Activated CD8-positive, alpha-beta memory T cell treated with anti-CD3 and anti-CD28 coated beads, Interleukin-2, amount 10 ng/mL, durations not matched to agents 7 days and 5 days (primary cell): ENCODE results near the gene CCDC92B. TPM values are rescaled to one million over a fixed set of nuclear protein-coding genes. Genes with fewer than 3 reads are reported as not detected.

Source experiments
- ATAC-seq: fragments of 150-1000 bp; cut with Tn5 transposase; one replicate; pipeline ENCODE4 v1.10.0; 2021; ENCODE audit warnings: moderate library complexity
- CTCF ChIA-PET: fragments of 350-600 bp; sonication (Branson Sonifier 250); formaldehyde crosslinking; loops from one replicate; lab custom pipeline; 2021; ENCODE audit warnings: antibody characterized with exemption; lab: Charles Lee
- DNase-seq: peaks from one replicate; pipeline ENCODE4 v3.0.0-alpha.2; 2020
- H3K27ac Mint-ChIP-seq: one replicate; pipeline ENCODE4 v1.8.0; 2021; ENCODE audit warnings: mild to moderate bottlenecking, mixed read lengths
- H3K27me3 Mint-ChIP-seq: one replicate; pipeline ENCODE4 v1.8.0; 2021; ENCODE audit warnings: mixed read lengths
- H3K36me3 Mint-ChIP-seq: one replicate; pipeline ENCODE4 v1.8.0; 2021; ENCODE audit warnings: mild to moderate bottlenecking, mixed read lengths
- H3K4me1 Mint-ChIP-seq: one replicate; pipeline ENCODE4 v1.8.0; 2021; ENCODE audit warnings: mixed read lengths
- H3K4me3 Mint-ChIP-seq: one replicate; pipeline ENCODE4 v1.8.0; 2021; ENCODE audit warnings: mild to moderate bottlenecking, moderate library complexity, mixed read lengths
- H3K9me3 Mint-ChIP-seq: one replicate; pipeline ENCODE4 v1.8.0; 2022; ENCODE audit warnings: low read depth, mixed read lengths
- total RNA-seq, 2 experiments: library from RNA; stranded (reverse); gene quantifications; one replicate each; pipeline ENCODE4 v1.2.3, GENCODE V29; 2021

CCDC92B gene
- total RNA-seq, 2 experiments from 2014 or later: 0.12 TPM; not detected in 1

DNA sequence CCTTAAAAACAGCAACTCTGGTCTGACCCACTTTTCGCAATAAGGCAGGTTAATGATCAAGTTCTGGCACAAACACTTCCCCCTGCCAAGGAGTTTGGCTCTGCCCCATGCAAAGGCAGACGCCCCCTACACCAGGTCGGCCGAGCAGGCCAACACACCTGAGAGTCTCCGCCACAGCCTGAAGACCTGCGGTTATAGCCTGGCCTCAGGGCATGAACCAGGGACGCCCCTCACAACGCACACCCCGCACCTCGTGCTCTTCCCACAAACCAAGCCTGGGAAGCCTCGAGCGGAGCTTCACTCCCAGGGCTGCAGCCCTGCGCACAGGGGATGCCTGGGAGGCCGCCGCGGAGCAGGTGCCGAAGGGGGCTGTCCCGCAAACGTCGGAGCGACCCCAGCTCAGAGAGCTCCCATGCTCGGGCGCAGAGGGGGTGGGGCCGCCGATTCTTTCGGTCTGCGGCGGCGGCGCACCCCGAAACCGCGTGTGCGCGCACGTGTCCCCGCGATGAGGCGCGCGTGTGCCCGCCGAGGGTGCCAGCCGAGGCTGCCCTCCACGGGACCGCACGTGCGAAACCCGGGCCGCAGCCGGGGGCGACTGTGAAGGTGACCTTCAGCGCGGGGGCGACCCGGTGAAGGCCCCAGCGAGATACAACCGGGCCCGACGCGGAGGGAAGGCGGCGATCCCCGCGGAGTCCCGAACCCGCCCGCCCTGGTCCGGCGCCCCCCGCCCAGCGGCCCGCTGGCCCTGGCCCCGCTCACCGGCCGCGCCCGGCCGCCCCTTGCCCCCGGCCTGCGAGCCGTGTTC, 38.4 kb downstream of the CCDC92B start:
- ATAC-seq (peak; percentile 6), DNase-seq (peak; percentile 51)
- CTCF ChIA-PET: interaction anchor here (0.6 to 1.4 kb wide), 4 partner anchors 11 to 1931 kb away, joined by 3 to 6 read pairs (median 3); no protein-coding TSS in a partner anchor
- Mint-ChIP-seq H3K4me1 (peaks cover 37% of the 10 kb centered on the region), H3K27me3 (no peaks in the 10 kb centered on the region), H3K4me3 (peak overlapping the region; percentile 93), H3K9me3 (no peaks in the 10 kb centered on the region), H3K27ac (peak overlapping the region; percentile 87), H3K36me3 (peaks cover 2% of the 10 kb centered on the region)

DNA sequence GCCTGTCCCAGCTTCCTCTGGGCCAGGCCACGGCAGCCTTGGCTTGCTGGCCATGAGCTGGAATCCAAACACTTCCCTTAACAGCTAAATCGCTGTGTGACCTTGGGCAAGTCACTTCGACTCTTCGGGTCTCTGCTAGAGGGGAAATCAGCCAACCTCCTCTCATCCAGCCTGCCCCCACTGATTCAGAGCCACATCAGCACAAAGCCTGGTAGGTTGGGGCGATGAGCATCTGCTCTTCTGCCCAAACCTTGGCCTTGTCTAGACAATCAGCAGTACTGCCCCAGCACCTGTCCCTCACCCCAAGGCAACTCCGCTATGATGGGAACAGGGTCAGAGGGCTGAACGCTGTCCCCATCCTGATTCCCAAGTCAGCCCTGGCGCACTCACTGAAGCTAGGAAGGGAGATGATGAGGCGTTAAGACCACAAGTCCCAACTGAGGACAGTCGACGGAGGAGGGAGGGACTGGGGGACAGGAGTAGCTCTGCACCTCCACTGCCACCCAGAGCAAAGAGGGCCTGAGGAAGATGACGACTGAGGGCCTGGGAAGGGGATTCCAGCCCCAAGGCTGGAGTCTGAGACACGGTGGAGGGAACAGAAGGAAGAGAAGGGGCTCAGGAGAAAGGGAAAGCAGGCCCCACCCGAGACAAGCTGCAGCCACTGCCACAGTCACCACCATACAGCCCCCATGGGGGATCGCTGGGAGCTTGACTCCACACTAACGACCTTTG, 39.2 kb downstream of the CCDC92B start:
- H3K36me3 Mint-ChIP-seq: peaks cover 2% of the 10 kb centered on the region
- H3K27me3 Mint-ChIP-seq: no peaks in the 10 kb centered on the region
- H3K9me3 Mint-ChIP-seq: no peaks in the 10 kb centered on the region
- CTCF ChIA-PET: interaction anchor here (0.6 to 1.4 kb wide), 5 partner anchors 11 to 1930 kb away, joined by 3 to 6 read pairs (median 3); no protein-coding TSS in a partner anchor
- no peak for ATAC-seq
- DNase-seq: no peak
- H3K4me1 Mint-ChIP-seq: peaks cover 37% of the 10 kb centered on the region
- H3K27ac Mint-ChIP-seq: peak overlapping the region; percentile 87
- H3K4me3 Mint-ChIP-seq: peak overlapping the region; percentile 86

DNA sequence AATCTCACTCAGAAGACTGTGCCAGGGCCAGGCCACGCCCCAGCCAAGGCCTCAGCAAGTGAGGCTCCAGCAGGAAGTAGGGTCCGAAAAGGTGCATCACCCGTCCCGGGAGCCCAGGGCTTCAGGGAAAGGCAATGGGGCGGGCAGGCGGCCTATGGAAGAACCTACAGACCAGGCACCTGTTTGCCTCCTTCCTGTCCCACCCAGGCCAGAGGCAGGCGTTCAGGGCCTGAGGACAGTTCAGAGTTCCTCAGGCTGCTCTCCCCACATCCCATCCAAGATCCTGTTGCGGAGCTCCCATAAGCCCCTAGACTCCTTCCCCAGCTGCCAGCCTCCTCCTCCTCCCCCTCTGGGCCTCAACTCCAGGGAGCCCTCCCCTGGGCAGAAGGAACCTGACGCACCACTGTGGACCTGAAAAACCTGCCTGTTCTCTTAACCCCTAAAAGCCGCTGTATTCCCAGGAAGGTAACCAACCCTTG, 40.2 kb downstream of the CCDC92B start:
- peaks cover 2% of the 10 kb centered on the region for H3K36me3 Mint-ChIP-seq
- ATAC-seq: no peak
- H3K27me3 Mint-ChIP-seq: no peaks in the 10 kb centered on the region
- peak overlapping the region; percentile 87 for H3K27ac Mint-ChIP-seq
- H3K4me3 Mint-ChIP-seq: peak overlapping the region; percentile 20
- peaks cover 37% of the 10 kb centered on the region for H3K4me1 Mint-ChIP-seq
- CTCF ChIA-PET: interaction anchor here (1.3 kb wide), 1 partner anchor 293 kb away, joined by 3 read pairs; no protein-coding TSS in a partner anchor
- no peaks in the 10 kb centered on the region for H3K9me3 Mint-ChIP-seq
- DNase-seq: no peak

DNA sequence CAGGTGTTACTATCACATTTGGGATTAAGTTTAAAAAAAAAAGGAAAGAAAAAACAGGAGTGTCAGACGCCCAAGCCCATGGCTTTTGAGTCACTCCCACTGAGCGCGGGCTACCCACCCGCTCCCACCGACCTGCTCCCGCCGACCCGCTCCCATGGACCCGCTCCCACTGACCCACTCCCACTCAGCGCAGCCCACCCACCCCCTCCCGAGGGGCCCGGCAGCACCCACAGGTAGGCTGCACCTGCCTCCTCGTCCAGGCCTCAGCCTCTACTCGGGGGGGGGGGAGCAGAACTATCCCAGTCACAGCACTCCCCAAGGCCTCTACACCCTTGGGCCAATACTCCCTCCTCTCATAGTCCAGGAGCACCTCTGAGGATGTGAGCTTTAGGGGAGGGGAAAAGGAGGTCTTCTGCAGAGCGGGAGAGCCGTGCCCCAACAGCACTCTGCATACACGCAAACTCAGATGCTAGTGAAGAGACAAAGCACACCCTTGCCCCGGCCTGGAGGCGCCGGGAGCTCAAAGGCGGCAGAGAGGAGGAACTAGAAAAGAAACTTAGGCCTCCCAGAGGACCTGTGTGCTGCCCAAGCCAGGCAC, 40.8 kb downstream of the CCDC92B start:
- Mint-ChIP-seq H3K4me3 (no peak overlapping the region), H3K36me3 (peaks cover 2% of the 10 kb centered on the region), H3K9me3 (no peaks in the 10 kb centered on the region), H3K27me3 (no peaks in the 10 kb centered on the region), H3K4me1 (peaks cover 35% of the 10 kb centered on the region), H3K27ac (peak overlapping the region; percentile 87)
- ATAC-seq: no peak
- CTCF ChIA-PET: no interaction called here
- no peak for DNase-seq

DNA sequence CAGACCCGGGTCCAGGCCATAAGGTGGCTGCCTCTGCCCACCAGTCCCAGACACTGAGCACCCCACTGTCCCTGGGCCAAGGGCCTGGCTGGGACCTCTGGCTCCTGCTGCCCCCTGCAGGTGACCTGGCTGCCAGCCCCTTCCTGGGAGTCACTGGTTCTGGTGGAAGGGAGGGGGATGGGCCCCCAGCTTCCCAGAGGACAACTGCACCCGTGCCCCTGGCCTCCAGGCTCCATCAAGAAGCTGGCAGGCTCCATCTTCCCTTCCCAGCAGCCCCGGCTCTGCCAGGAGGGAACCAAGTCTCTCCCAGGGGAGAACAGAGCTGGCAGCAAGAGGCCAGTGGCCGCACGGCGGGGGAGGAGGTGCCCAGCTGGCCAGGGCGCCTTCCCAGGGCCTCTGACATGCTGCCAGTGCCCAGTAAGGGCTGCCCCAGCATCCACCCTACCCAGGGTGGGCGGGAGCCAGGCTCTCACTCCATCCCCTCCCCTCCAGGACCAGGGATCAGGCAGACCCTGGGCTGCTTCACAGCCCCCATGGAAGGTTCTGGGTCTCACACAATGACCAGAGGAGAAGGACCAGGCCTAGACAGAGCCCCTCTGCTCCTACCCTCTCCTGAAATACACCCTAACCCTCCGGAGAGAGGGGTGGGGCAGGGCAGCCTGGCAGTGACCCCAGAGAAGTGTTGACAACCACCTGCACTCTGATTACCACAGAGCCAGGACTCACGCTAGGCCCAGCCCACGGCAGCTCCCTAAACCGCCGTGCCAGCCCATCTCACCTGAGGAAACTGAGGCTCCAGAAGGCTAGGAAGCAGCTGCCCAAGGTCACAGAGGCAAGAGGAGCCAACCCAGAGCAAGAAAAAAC, 41.5 kb downstream of the CCDC92B start:
- CTCF ChIA-PET: interaction anchor here (1.5 kb wide), 1 partner anchor 11 kb away, joined by 3 read pairs; no protein-coding TSS in a partner anchor
- H3K9me3 Mint-ChIP-seq: no peaks in the 10 kb centered on the region
- H3K27ac Mint-ChIP-seq: peak overlapping the region; percentile 28
- peak; percentile 54 for DNase-seq
- no peak overlapping the region for H3K4me3 Mint-ChIP-seq
- H3K36me3 Mint-ChIP-seq: peaks cover 5% of the 10 kb centered on the region
- no peak for ATAC-seq
- H3K4me1 Mint-ChIP-seq: peaks cover 33% of the 10 kb centered on the region
- H3K27me3 Mint-ChIP-seq: no peaks in the 10 kb centered on the region

DNA sequence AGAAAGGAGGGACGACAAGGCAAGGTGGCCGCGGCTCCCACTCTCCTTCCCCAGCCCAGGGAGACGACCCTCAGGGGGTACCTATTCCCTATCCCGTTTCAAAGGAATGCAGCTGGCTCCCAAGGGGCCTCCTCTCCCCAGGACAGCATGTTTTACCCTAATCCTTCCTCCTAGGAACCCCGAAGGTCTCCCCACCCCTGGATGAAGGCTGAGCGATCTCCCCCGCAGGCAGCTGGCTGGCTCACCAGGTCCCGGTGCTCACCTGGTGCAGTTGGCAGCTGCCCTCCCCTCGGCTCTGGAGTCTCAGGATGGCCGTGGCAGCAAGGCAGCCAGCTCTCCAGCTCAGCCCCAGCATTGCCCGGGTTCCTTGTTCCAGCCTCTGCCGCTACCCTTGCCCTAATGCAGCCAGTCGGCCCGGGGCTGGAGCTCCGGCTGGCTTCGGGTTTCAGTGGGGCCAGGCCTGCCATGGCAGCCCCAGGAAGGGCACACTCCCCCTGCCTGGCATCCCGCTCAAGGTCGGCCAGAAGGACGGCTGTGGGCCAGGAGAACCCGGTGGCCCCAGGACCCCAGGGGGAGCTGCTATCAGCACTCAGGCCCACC, 42.4 kb downstream of the CCDC92B start:
- H3K4me3 Mint-ChIP-seq: no peak overlapping the region
- peaks cover 5% of the 10 kb centered on the region for H3K36me3 Mint-ChIP-seq
- H3K27ac Mint-ChIP-seq: no peak overlapping the region
- ATAC-seq (no peak), DNase-seq (no peak)
- peaks cover 26% of the 10 kb centered on the region for H3K4me1 Mint-ChIP-seq
- H3K9me3 Mint-ChIP-seq: no peaks in the 10 kb centered on the region
- CTCF ChIA-PET: interaction anchor here (1.5 kb wide), 1 partner anchor 10 kb away, joined by 3 read pairs; no protein-coding TSS in a partner anchor
- no peaks in the 10 kb centered on the region for H3K27me3 Mint-ChIP-seq

DNA sequence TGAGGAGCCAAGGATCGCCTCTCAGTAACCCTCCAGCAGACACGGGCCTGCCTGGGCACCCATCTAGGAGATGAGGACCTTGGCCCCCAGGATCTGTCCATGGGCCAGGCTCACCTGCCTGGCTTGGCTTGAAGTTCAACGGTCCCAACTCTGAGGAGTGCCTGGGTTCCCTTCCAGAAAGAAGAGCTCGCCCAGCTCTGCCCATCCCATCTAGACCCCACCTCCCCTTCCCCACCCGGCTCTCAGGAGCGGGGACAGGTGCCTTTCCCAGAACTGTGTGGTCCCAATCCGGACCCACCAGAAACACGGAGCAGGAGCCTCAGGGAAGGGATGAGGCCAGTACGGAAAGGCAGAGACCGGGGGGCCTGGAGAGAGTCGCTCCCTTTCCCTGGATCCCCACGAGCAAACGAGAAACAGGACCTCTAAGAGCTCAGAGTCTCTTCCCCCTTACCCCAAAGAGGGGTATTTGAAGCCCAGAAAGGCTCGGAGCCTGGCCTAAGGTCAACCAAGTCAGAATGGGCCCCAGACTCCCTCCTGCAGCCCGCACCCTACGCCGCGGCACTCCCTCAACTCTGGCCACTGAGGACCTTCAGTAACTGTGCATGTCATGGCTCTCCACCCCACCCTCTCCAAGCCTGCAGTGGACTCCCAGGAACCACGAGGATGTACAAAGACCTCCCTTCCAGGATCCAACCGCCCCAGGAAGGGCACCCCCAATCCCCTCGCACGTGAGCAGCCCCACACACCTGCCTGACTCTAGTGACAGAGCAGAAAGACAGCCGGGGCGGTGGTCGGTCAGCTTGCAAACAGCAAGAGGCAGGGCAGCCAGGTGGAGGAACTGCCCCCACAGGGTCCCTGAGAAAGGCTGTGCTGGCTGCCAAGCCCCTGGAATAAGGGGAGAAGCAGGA, 43.3 kb downstream of the CCDC92B start:
- H3K27ac Mint-ChIP-seq: no peak overlapping the region
- ATAC-seq: no peak
- CTCF ChIA-PET: no interaction called here

DNA sequence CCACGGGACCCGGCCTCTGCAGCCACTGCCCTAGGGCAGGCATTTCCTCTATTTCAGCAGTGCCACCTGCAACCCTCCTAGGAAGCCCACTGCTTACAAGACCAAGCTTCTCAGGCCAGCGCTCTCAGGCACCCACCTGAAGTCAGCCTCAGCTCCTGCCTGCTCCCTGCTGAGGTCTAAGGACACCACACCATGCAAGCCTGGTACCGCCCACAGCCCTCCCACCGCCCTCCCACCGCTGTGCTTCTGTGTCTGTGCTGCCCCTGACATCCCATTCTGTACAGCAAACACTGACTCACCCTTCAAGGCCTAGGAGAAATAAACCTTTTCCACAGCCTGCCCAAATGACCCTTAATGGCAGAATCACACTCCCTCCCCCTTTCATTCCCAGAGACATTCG, 44.2 kb downstream of the CCDC92B start:
- H3K4me3 Mint-ChIP-seq: no peak overlapping the region
- no peak overlapping the region for H3K27ac Mint-ChIP-seq
- DNase-seq (no peak), ATAC-seq (no peak)
- no peaks in the 10 kb centered on the region for H3K9me3 Mint-ChIP-seq
- CTCF ChIA-PET: no interaction called here
- peaks cover 3% of the 10 kb centered on the region for H3K36me3 Mint-ChIP-seq
- H3K27me3 Mint-ChIP-seq: no peaks in the 10 kb centered on the region
- H3K4me1 Mint-ChIP-seq: peaks cover 18% of the 10 kb centered on the region

More for the DNA sequence above, 43.3 kb downstream of the CCDC92B start:
- H3K9me3 Mint-ChIP-seq: no peaks in the 10 kb centered on the region
- no peak for DNase-seq
- H3K4me3 Mint-ChIP-seq: no peak overlapping the region
- H3K36me3 Mint-ChIP-seq: peaks cover 5% of the 10 kb centered on the region
- peaks cover 24% of the 10 kb centered on the region for H3K4me1 Mint-ChIP-seq
- no peaks in the 10 kb centered on the region for H3K27me3 Mint-ChIP-seq

DNA sequence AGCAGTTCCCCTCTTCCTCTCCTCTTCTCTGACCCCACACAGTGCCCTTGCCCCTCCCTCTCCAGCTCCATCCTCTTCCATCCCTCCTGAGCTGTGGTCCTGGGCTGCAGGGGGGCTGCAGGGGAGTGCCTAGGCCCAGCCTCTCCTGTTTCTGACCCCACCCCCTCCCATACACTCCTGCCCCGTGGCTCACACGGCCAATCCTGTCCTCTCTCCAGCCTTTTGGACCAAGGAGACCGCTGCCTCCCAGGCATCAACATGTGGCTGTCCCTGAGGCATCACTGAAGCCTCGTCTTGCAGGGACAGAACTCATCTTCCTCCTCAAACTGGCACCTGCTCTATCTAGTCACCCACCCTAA, 44.6 kb downstream of the CCDC92B start:
- ATAC-seq: no peak
- CTCF ChIA-PET: no interaction called here
- Mint-ChIP-seq H3K4me1 (peaks cover 14% of the 10 kb centered on the region), H3K27ac (no peak overlapping the region), H3K27me3 (no peaks in the 10 kb centered on the region), H3K36me3 (peaks cover 3% of the 10 kb centered on the region), H3K9me3 (no peaks in the 10 kb centered on the region), H3K4me3 (no peak overlapping the region)
- no peak for DNase-seq

DNA sequence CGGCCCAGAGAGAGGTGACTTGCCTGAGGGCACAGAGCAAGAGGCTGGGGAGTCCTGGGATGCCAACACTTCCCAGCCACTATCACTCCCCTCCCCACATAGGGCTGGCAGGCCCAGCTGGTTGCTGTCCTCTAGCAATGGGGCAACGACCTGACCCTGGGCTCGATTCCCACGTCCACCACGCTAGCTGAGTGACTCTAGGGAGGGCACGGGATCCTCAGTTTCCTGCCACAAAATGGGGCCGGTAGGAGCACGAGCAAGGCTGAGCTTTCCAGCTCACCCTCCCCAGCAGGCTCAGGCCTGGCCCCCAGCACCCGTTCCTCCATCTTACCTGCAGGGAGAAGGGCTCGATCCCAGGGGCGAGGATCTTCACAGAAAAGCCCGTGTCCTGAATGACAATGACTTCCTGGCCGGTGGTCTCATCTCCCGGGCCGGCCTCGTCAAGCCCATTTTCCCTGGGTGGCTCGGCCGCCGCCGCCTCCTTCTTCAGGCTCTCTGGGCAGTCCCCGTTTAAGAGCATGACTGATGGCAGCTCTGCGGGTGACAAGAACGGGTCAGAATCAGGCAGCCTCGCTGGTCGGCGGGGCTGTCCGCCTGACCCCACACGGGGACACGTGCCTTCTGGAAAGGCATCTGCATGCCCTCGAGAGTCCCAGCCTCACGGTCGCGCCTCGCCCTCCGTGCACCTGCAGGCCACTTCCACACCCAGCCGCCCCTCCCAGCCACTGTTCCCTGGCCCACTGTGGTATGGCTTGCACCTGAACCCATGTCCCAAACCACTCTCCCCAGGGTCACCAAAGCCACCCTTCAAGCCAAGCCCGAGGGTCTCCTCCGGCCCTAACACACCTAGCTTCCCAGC, 45.2 kb downstream of the CCDC92B start:
- CTCF ChIA-PET: no interaction called here
- Mint-ChIP-seq H3K27ac (no peak overlapping the region), H3K4me3 (no peak overlapping the region), H3K36me3 (peaks cover 3% of the 10 kb centered on the region), H3K9me3 (no peaks in the 10 kb centered on the region), H3K27me3 (no peaks in the 10 kb centered on the region), H3K4me1 (peaks cover 8% of the 10 kb centered on the region)
- no peak for ATAC-seq
- no peak for DNase-seq

DNA sequence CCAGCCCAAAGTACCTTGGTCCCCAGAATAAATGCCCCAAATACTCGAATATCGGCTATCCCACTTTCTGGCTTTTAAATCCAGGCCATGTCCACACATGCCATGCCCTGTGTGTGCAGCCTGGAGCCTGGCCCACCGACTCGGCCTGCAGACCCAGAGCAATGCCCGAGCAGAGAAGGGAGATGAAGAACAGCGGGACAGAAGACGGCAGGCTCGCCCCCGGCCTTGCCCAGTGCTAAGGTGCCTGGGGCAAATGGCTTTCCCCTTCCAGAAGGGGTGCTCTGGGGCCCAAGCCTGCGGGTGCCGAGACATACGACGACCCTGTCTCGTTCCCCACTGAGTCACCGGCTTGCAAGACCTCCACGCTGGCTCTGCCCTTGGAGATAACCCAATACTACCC, 45.8 kb downstream of the CCDC92B start:
- Mint-ChIP-seq H3K4me3 (no peak overlapping the region), H3K4me1 (peaks cover 2% of the 10 kb centered on the region), H3K27me3 (no peaks in the 10 kb centered on the region), H3K9me3 (no peaks in the 10 kb centered on the region), H3K36me3 (peaks cover 7% of the 10 kb centered on the region), H3K27ac (no peak overlapping the region)
- DNase-seq: no peak
- CTCF ChIA-PET: no interaction called here
- no peak for ATAC-seq
